Forelimb muscle (tissue), 1 donor: ENCODE measurements around the gene PALLD. TPM values are rescaled to one million over a fixed set of nuclear protein-coding genes. Genes with fewer than 3 reads are reported as not detected.

ENCODE experiments used
- DNase-seq: peaks from one replicate; pipeline ENCODE4 v3.0.0-alpha.2; 2013; ENCODE audit warnings: low read depth
- polyA plus RNA-seq: library from polyadenylated mRNA; unstranded; fragments of 120-200 nt; gene quantifications from one replicate; pipeline ENCODE4 v1.2.1, GENCODE V29; 2013; ENCODE audit not compliant: insufficient read length

PALLD gene
- polyA plus RNA-seq, 1 donor: 167 TPM

DNA sequence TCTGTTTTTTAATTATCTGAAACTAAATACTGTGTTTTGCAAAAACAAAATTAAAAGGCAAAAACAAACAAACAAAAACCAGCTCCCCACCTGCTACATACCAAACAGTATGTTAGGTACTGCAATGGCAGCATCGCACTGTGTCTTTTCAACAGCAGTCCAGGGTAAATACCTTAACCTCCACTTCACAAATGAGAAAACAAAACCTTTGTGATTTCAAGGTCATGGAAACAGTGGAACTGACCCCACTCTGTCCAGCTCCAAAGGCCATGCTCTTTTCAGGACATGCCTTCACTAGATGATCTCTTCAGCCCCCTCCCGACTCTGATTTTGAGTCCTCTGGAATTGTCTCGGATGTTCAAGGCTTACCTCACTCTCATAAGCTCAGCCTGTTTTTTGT lies 329.8 kb downstream of the PALLD start:
- DNase-seq: no peak

DNA sequence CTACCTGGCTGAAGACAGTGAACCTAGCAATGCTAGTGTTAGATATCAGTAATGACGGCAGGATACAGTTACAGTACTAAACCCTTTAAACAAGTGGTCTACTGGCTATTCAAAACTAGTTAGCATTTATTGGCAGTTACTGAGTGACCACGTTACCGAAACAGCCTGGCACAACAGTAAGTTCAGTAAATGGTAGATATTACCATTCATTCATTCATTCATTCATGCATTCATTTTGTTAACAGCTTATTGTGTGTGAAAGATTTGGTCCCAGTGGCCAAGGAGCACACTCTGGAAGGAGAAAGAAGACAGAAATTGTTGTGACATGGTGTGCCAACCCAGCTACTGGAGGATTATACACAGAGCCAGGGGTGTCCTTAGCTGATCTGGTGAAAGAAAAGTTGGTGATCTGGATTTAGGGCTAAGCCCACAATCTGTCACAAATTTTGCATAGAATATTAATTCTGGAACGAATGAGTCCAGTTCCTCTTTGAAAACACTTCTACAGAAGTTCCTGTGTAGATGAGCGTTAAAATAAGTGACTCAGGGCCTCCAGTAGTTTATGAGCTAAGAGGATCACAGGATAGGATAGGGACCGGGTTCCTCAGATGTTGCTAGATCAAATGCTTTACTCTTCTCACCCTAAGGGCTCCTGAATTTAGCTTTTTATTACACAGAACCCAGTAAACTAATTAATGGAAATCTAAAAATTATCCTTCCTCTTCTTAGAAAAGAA lies 334.1 kb downstream of the PALLD start:
- DNase-seq: no peak

DNA sequence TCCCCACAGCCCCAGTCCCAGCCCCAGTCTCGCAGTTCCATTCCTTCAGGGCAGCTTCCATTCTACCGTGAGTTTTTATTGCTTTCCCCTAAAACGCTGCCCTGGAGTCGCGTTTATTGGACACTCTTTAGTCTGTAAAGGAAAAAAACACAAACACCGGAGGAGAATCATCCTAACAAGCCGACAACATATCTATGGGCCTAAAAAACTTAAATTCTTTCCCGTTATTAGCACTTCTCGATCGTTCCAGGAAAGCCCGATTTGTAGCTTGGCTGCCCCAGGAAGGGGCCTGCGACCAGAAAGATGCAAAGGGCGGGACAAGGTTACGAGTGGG lies 334.7 kb downstream of the PALLD start:
- DNase-seq: no peak

DNA sequence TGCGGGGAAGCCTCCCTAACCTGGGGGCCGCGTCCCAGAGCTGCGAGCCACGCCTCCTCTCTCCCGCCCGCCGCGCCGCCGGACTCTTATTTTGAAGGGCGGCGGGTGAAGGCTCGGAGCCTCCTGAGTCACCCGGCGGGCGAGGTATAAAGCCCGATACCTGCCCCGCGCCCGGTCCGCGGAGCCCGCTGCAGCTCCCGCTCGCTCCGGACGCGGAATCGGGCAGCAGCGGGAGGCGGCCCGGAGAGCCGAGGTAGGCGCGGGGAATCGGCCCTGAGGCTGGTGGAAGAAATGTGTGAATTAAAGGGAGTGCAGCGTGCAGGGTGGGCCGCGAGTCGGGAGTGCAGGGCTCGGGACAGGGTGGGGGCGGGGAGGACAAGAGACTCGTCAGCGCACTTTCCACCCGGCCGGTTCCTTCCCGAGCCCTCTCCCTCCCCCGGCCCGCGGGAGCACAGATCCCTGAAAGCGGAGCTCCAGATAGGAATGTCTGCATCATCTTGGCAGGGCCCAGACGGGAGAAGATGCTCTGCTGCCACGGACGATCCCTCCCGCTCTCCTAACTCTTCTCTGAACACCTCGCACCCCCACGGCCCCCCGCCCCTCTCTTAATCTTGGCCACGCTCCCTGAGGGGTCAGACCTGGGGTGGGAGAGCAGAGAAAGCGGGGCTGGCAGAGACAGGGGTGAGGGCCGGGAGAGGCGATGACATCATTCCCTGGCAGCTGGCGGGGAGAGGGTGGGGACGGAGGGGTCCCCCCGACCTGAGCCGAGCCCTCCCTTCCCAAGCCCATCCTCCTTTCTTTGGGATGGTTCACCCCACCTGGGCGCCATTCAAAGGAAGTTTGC lies 335.3 kb downstream of the PALLD start:
- no peak for DNase-seq

DNA sequence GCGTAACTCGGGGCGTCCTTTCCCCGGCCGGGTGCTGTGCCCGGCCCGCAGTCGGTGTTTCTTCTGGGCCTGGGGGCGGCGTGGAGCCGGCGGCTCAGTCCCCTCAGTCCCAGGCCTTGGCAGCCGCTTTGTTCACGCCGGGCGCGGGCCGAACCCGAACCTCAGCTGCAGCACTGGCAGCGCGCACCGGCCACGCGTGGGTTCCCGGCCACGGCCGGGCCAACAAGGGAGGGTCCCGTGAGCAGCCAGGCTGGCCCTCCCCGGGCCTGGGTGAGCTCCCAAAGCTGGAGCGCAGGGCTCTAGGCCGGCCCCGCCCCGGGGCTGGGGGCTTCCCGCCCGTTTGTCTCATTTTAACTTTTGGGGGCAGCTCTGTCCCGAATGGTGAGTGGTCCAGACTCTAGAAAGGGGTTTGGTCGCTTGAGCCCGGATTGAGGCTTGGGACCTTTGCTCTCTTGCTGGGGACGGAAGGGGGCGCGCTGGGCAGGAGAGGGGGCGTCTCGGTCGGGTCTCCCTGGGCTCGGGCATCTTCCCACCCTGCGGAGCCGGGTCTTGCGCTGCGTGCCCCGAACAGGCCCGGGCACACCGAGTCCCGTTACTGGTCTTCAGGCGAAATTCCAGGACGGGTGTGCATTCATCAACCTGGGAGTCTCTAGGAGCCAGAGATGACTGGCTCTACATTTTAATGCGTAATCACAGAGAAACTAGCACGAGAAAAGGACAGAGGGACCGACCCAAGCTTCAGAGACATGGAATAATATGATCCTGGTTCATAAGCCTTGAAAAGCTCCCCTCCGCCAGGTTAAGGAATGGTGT lies 336.1 kb downstream of the PALLD start:
- DNase-seq: no peak

DNA sequence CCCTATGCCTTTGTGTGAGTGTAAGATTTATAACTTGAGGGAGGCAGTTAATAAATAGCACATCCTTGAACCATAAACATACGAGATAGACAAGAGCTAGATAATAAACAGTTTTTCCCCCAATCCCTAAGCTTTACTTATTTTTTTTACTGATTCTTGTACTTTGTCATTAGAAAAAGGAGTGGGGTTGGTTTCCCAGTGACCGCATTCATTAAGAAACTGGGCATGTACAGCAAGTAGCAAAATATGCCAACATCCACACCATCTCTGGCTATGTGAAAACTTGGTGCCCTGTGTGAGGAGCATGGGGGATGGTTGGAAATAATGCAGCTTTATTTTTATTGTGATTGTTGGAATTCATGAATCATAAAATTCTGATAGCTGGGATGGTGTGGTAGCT lies 337.0 kb downstream of the PALLD start:
- DNase-seq: no peak

DNA sequence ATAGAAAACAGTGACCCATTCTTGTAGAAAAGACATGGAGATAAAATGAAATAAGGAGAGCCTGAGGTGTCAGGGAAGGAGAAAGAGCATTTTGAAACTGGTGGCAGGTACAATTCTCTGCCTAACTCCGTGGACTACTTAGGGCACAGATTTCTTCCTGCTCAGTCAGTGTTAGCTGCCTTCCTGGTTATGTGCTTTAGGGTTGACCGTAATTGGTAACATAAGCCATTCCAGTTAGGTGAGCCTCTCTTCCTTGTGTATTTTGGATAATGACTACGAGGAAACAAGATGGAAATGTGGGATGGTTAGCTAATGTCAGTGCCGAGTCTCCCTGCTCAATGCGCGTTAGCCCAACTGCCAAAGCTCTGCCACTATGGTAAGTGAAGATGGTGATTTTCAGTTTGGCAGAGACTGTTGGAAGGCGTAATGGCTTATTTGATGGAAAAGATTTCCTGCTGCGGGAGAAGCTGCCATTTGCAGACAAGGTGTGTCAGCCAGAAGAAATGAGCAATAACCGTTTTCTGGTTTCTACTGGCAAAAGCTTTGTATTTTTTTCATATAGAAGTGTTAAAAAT lies 339.1 kb downstream of the PALLD start:
- DNase-seq: no peak

DNA sequence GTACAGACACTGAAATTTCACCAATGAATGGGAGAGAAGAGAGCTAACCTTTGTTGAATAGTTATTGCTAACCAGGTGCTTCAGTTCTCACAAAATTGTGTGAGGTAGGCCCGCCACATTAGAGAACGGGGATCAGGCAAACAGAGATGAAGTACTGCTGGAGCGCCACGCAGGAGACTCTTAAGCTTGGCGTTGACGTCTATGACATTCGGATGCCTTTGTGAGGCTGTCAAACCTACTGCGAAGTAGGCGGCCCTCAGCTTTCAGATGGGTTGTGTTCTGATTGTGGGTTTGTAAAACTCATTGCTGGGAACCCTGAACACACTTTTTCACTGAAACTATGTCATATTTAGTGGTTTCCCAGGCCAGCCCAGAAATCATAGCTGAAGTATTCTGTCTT lies 339.6 kb downstream of the PALLD start:
- no peak for DNase-seq

DNA sequence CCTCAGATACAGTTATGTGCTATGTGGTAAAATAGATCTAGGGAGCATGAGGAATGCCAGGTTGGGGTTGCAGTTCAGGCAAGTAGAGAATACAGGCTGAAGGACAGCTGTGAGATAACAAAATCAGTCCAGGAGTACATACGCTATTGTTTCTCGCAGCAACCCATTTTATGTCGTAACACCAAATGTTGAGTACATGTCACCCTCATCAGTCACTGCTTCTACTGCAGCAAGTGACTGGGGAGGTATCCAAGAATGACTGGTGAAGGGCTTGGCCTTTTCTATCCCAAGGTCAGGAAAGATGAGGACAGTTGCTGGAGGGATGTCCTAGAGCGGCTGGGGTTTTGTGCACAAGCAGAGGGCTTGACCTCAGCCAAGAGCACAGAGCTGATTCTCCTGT lies 341.1 kb downstream of the PALLD start:
- DNase-seq: no peak

DNA sequence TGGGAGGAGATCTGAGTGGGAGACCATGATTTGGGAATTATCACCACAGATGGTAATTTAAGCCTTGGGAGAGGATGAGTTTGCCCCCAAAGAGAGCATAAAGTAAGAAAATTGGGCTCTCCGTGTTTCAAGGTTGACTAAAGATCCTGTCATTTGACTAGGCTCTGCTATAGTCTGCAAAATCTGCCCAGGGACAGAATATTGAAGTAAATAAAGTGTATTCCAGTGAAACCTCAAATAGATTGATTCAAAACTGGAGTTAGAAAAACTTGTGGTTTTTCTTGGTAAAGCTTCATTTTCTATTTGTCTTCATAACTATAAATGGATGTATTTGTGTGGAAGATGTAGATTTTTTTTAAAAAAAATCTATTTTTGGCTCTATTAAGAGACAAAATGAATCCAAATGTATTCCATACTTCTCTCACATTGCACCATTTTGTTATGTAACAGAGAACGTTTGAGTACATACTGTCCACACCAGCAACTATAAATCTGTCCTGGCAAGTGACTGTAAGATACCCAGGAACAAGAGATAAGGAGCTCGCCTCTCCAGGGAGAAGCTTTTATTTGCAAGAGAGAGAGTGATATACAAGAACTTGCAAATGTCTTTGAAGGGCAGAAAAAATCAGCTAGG lies 343.0 kb downstream of the PALLD start:
- DNase-seq: no peak

DNA sequence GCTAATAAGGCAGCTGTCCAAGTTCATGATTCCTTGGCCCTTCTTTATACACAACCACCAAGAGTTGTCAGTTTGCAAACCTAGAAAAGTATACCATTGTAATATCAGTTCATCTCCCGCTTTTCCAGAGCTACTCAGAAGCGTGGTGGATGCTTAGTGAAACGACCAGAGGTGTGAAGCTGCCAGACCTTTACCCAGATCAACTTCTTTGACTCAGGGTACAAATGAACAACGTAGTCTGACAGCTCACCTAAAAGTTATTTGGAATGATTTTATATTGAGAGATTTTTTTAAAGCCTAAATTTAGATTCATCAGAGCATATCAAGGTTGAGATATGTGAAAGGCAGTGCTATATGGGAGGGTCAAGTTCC lies 343.5 kb downstream of the PALLD start:
- no peak for DNase-seq

DNA sequence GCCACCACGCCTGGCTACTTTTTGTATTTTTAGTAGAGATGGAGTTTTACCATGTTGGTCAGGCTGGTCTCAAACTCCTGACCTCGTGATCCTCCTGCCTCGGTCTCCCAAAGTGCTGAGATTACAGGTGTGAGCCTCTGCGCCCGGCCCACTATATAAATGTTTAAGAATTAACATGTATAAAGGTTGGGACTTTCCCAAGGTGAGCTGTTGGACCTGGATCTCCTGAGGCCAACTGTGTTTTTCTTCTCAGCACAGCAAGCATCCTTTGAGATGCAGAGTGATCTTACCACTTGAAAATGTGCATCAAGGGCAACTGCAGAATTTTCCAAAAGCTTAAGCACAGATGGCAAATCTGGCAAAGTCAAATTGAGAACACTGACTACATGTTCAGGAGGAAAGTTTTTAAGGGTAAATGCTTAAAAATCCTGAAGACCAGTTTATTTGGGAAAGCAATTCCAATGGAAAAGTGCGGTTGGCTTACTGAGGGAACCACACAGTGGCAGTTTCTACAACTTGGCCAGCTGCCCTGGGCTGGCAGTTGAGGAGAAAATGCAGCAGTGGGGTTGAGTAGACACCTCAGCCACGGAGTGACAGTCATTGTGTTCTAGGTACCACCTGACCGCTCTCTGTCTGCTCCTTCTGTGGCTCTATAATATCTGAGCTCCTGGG lies 344.3 kb downstream of the PALLD start:
- no peak for DNase-seq

DNA sequence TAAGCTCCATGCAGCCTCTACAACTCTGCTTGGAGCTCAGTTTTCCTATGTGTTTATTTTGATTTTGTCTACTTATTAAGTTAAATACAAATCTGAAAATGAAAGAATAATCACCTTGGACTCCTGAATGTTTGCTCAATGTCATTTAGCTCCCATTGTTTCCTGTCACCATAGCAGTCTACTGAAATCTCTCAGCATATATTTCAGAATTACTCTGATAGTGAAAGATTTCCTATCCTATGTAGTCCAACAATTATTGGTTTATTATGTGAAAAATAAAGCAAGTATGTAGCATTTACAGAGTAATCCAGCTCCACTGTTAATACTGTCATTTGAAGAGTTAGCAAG lies 344.8 kb downstream of the PALLD start:
- no peak for DNase-seq

DNA sequence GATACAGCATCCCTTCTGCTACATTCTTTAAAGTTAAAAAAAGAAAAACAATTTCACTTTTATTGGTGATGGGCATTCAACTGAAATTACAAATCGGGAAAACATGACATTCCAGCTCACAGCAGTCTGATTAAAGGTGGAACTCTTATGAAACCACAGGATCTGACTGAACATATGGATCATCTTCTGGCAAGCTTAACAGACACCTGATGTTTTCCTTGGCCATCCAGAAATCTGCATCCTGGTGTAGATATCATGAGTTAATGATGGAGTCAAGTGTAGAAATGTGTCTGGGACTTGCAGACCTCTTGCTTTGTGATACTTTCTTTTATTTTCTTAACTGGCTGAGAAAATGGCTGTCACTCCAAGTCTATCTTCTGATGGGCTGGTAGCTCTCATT lies 345.3 kb downstream of the PALLD start:
- no peak for DNase-seq

DNA sequence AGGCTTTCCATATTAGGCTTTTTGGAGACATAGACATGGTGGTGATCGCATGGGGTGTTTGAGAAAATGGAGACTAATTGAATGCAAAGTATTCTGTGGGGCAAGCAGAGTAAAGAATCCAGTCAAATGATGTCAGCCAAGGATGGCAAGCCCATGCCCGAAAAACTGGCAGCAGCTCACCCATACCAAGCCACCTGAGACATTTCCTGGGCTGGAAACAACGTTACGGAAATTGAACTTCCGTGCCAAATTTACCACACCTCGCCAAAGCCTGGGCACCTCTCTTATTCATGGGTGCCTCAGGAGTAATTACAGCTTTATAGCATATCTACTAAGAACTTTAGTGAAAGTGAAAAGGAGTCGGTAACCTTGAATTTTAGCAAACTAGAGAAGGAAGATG lies 346.8 kb downstream of the PALLD start:
- DNase-seq: no peak

DNA sequence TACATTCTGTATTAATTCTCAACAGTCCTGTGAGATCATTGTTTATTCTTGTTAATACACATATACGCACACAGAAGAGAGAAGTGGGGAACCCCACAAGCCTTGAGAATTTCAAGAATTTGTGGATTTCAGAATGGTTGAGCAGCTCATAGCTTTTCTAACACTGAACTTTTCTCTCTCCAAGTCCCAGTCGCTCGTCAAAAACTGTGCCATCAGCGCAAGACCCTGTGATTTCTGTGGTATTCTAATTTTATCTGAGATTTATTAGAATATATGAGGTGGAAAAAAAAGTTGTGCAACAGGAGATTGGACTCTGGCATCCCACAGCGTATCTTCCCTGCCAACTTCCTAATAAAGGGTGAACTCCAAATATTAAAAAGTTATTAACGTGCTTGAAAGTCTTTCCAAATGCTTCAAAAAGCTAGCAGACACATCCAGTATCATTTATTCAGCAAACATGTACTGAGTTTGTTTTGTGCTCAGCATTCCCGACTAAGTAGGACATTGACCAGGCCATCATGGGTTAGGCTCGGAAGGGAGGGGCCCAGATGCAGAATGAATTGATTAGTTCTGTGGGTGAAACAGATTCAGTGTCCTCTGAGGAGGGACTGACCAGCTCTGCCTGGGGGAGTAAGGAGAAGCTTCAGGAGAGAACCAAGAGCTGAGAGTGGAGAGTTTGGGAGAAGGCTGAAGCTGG lies 347.6 kb downstream of the PALLD start:
- no peak for DNase-seq

DNA sequence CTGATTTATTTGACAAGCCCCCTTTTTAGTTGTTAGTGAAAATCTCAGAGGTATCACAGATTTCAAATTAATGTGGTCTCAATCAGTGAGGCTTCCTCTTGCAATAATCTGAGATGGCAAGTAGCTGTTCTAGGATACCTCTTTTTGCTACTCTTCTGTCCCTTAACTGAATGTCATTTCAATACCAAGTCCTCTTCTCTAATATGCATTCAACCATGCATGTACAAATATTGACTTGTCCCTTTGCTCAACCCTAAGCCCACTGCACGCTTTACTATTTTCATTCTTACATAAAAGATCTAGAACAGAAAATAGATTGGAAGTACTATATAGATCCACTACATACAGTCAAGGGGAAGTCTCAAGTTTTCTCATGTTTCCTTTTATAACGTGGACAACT lies 349.0 kb downstream of the PALLD start:
- DNase-seq: no peak

DNA sequence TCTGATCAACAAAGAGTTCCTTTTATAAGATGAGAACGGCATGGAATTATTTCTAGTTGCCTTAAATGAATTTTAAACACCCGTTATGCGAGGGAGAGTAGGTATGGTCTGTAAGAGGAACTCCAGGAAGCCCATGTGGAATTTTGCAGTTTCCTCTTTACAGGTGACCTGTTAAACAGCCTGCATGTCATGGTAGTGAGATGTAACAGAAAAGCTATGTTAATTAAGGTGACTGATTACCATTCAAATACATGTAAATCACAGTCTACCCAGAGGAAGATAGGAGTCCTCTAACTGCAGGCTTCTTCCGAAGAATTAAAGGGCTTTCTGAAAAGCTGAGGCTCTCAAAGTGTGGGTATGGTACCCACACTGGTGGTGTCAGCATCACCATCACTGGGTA lies 349.6 kb downstream of the PALLD start:
- DNase-seq: no peak

DNA sequence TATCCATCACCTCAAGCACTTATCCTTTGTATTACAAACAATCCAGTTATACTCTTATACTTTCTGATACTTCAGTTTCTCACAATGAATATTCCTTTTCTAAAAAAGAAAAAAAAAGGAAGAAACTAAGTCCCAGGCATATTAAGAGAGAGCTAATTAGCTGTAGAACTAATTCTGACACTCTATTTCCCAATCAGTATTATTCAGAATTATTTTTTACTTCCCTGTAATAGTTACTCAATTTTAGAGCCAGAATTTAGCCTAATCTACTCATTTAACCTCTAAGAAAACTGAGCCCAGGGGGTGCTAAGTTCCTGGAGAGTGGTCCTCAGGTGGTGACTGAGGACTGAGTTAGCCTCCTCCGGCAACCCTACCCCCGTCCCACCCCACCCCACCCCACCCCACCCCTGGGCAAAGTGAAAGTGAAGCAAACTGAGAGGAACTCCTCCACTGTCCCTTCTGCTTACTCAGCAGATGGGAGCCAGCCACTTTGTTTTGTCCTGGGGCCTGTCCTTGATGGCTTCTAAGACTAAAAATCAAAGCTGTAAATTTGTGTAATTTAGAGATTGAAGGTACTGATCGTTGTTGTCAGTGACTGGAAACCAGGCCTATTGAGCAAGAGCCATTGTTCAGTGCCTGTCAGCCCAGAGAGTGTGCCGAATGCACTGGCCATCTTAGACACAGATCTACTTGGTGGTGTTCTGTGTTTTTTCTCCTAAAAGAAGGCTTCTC lies 351.1 kb downstream of the PALLD start:
- no peak for DNase-seq
